GM12878 (cell line): ENCODE measurements around the gene DNAAF9. TPM values are rescaled to one million over a fixed set of nuclear protein-coding genes. Genes with fewer than 3 reads are reported as not detected.

Experiments used
- ATF7 ChIP-seq: fragments of 450-650 bp; IDR thresholded peaks from 2 replicates; pipeline ENCODE4 v1.6.1; 2016; ENCODE audit warnings: low read depth, mild to moderate bottlenecking
- CBX3 ChIP-seq: fragments of 200-600 bp; sonication (generic); IDR thresholded peaks from 2 replicates; pipeline ENCODE4 v1.6.1; 2016; ENCODE audit warnings: low read depth, borderline replicate concordance
- CEBPB ChIP-seq, 2 experiments: fragments of 150-350 bp in 1 of 2; IDR thresholded peaks; 2 replicates each; pipeline ENCODE4 v1.6.1; 2012 to 2014; ENCODE audit warnings: low read depth in 2 of 2, low read length in 2 of 2, borderline replicate concordance in 1 of 2, inconsistent platforms in 1 of 2
- CHD4 ChIP-seq: fragments of 200-600 bp; sonication (generic); IDR thresholded peaks from 2 replicates; pipeline ENCODE4 v1.6.1; 2016; ENCODE audit warnings: mild to moderate bottlenecking
- EP300 ChIP-seq, 2 experiments: fragments of 150-350 bp in 1 of 2; IDR thresholded peaks; 2 replicates each; pipeline ENCODE4 v1.6.1; 2011 to 2012; ENCODE audit warnings: low read depth in 2 of 2, low read length in 2 of 2, borderline replicate concordance in 1 of 2, improper control_type of control experiment in 1 of 2, inconsistent platforms in 1 of 2; ENCODE audit not compliant: control insufficient read depth in 1 of 2
- PBX3 ChIP-seq: IDR thresholded peaks from 2 replicates; pipeline ENCODE4 v1.6.1; 2011; ENCODE audit warnings: mild to moderate bottlenecking, low read depth, low read length, moderate library complexity; ENCODE audit not compliant: insufficient replicate concordance
- SMAD5 ChIP-seq: IDR thresholded peaks from 2 replicates; pipeline ENCODE4 v1.6.1; 2016; ENCODE audit warnings: antibody characterized with exemption, low read depth
- SMARCA5 ChIP-seq: fragments of 450-650 bp; IDR thresholded peaks from 2 replicates; pipeline ENCODE4 v1.6.1; 2017; ENCODE audit warnings: mild to moderate bottlenecking
- SPI1 ChIP-seq: IDR thresholded peaks from 2 replicates; pipeline ENCODE4 v1.6.1; 2011; ENCODE audit warnings: low read depth, mild to moderate bottlenecking, low read length, moderate library complexity, borderline replicate concordance; ENCODE audit not compliant: insufficient read depth
- STAT3 ChIP-seq: IDR thresholded peaks from 2 replicates; pipeline ENCODE4 v1.6.1; 2011; ENCODE audit warnings: low read depth, low read length, improper control_type of control experiment
- SUPT20H ChIP-seq: IDR thresholded peaks from 2 replicates; pipeline ENCODE4 v1.6.1; 2011; ENCODE audit warnings: low read depth, mild to moderate bottlenecking, low read length, moderate library complexity, borderline replicate concordance; ENCODE audit not compliant: control insufficient read depth
- SUZ12 ChIP-seq: fragments of 200-600 bp; sonication (generic); IDR thresholded peaks from one replicate; pipeline ENCODE4 v1.6.1; 2018; ENCODE audit warnings: antibody characterized with exemption, mild to moderate bottlenecking; ENCODE audit not compliant: unreplicated experiment
- TCF12 ChIP-seq: IDR thresholded peaks from 2 replicates; pipeline ENCODE4 v1.6.1; 2011; ENCODE audit warnings: low read depth, mild to moderate bottlenecking, low read length
- YY1 ChIP-seq: IDR thresholded peaks from 2 replicates; pipeline ENCODE4 v1.6.1; 2011; ENCODE audit warnings: low read depth, mild to moderate bottlenecking, low read length
- ZBTB11 ChIP-seq: fragments of 450-650 bp; formaldehyde crosslinking; IDR thresholded peaks from 2 replicates; pipeline ENCODE4 v1.5.0; 2022; ENCODE audit warnings: mild to moderate bottlenecking, missing genetic modification characterization
- ZNF384 ChIP-seq: IDR thresholded peaks from 2 replicates; pipeline ENCODE4 v1.6.1; 2012; ENCODE audit warnings: low read depth, mild to moderate bottlenecking, low read length, improper control_type of control experiment, borderline replicate concordance
- polyA plus RNA-seq, 11 experiments: library from polyadenylated mRNA; depleted of rRNA in 4 of 11; unstranded in 6 of 11; stranded (reverse) in 5 of 11; fragments of >200 nt; fragmentation: Nextera tagmentation in 4 of 11; fragmentation: Illumina TruSeq in 1 of 11; extraction: Ambion mirVana in 4 of 11; extraction: Trizol in 1 of 11; gene quantifications; 1 replicate in 1 of 11; 2 replicates in 10 of 11; pipeline versions ENCODE4 v1.2.1 to v1.2.3, GENCODE V29; 2011 to 2016; ENCODE audit warnings: inconsistent platforms in 2 of 11, missing spikeins in 2 of 11, low read depth in 1 of 11
- total RNA-seq, 4 experiments: library from RNA; depleted of rRNA in 3 of 4; stranded (reverse); fragments of >200 nt in 3 of 4; fragmentation: Illumina TruSeq in 1 of 4; extraction: Trizol in 1 of 4; gene quantifications; 2 replicates each; pipeline versions ENCODE4 v1.2.1 to v1.2.3, GENCODE V29; 2013 to 2021
- TF ChIP-seq, protein P1 (sequence below): IDR thresholded peaks from 2 replicates; pipeline ENCODE4 v1.6.1; 2011; ENCODE audit warnings: low read depth, mild to moderate bottlenecking, low read length, moderate library complexity, borderline replicate concordance; ENCODE audit errors: extremely low read depth
- TF ChIP-seq, protein P2 (sequence below): fragments of 450-650 bp; formaldehyde crosslinking; IDR thresholded peaks from 2 replicates; pipeline ENCODE4 v1.4.0; 2020; ENCODE audit warnings: mild to moderate bottlenecking, moderate library complexity
- TF ChIP-seq, protein P3 (sequence below): fragments of 450-650 bp; IDR thresholded peaks from 2 replicates; pipeline ENCODE4 v1.6.1; 2017; ENCODE audit warnings: mild to moderate bottlenecking

DNAAF9 gene
- total and polyA plus RNA-seq, 10 of the 15 experiments (the other 5 are each of a cell fraction or from before 2014, with no cell fraction given): 0.08 to 2.1 (median 1.3) TPM

DNA sequence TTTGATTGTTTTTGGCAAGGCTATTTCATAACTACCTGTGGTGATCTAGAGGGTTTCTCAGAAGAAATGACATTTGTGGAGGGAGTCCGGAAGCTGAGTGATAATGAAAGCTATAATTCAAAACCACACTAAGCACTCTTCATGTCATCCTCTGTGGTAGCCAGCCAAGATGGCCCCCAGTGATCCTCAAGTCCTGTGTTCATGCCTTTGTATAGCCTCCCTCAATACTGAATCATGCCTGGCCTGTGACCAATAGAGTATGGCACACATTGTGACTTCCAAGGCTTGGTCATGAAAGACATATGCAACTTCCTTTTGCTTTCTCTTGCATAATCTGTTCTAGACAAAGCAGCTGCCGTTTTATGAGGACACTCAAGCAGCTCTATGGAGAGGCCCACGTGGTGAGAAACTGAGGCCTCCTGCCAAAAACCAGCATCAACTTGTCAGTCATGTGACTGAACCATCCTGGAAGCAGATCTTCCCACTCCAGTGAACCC is 12.8 kb upstream of the DNAAF9 start (continued):
- TF ChIP-seq PBX3: no peak
- TF ChIP-seq CBX3: no peak
- TF ChIP-seq EP300 (IDR thresholded peaks at IDR 0.05; ENCODE audit: borderline replicate concordance in 1 of 2, control insufficient read depth in 1 of 2, low read depth in 2 of 2, low read length in 2 of 2): peak in 1 of 2 experiments; percentile 73; a peak in 1 of 4 replicates
- TF ChIP-seq, protein P1, sequence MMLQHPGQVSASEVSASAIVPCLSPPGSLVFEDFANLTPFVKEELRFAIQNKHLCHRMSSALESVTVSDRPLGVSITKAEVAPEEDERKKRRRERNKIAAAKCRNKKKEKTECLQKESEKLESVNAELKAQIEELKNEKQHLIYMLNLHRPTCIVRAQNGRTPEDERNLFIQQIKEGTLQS: no peak
- TF ChIP-seq SMARCA5: no peak
- TF ChIP-seq, protein P2, sequence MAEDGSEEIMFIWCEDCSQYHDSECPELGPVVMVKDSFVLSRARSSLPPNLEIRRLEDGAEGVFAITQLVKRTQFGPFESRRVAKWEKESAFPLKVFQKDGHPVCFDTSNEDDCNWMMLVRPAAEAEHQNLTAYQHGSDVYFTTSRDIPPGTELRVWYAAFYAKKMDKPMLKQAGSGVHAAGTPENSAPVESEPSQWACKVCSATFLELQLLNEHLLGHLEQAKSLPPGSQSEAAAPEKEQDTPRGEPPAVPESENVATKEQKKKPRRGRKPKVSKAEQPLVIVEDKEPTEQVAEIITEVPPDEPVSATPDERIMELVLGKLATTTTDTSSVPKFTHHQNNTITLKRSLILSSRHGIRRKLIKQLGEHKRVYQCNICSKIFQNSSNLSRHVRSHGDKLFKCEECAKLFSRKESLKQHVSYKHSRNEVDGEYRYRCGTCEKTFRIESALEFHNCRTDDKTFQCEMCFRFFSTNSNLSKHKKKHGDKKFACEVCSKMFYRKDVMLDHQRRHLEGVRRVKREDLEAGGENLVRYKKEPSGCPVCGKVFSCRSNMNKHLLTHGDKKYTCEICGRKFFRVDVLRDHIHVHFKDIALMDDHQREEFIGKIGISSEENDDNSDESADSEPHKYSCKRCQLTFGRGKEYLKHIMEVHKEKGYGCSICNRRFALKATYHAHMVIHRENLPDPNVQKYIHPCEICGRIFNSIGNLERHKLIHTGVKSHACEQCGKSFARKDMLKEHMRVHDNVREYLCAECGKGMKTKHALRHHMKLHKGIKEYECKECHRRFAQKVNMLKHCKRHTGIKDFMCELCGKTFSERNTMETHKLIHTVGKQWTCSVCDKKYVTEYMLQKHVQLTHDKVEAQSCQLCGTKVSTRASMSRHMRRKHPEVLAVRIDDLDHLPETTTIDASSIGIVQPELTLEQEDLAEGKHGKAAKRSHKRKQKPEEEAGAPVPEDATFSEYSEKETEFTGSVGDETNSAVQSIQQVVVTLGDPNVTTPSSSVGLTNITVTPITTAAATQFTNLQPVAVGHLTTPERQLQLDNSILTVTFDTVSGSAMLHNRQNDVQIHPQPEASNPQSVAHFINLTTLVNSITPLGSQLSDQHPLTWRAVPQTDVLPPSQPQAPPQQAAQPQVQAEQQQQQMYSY (CRISPR knock-in tag): no peak
- TF ChIP-seq ZNF384: no peak
- no peak for TF ChIP-seq STAT3
- TF ChIP-seq CEBPB (IDR thresholded peaks at IDR 0.05; ENCODE audit: borderline replicate concordance in 1 of 2, low read depth in 2 of 2, low read length in 2 of 2): no peak
- TF ChIP-seq ATF7: peak; percentile 79
- TF ChIP-seq CHD4: no peak
- TF ChIP-seq SPI1: no peak
- TF ChIP-seq, protein P3, sequence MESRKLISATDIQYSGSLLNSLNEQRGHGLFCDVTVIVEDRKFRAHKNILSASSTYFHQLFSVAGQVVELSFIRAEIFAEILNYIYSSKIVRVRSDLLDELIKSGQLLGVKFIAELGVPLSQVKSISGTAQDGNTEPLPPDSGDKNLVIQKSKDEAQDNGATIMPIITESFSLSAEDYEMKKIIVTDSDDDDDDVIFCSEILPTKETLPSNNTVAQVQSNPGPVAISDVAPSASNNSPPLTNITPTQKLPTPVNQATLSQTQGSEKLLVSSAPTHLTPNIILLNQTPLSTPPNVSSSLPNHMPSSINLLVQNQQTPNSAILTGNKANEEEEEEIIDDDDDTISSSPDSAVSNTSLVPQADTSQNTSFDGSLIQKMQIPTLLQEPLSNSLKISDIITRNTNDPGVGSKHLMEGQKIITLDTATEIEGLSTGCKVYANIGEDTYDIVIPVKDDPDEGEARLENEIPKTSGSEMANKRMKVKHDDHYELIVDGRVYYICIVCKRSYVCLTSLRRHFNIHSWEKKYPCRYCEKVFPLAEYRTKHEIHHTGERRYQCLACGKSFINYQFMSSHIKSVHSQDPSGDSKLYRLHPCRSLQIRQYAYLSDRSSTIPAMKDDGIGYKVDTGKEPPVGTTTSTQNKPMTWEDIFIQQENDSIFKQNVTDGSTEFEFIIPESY: no peak
- TF ChIP-seq YY1: peak; percentile 96
- TF ChIP-seq ZBTB11 (CRISPR knock-in tag): no peak
- TF ChIP-seq SUZ12: no peak
- TF ChIP-seq SUPT20H: no peak
- no peak for TF ChIP-seq TCF12
- no peak for TF ChIP-seq SMAD5
